Testis (tissue), 5 donors: Measurements from ENCODE around the gene RIOX2. TPM values are rescaled to one million over a fixed set of nuclear protein-coding genes. Genes with fewer than 3 reads are reported as not detected.

Experiments used
- DNase-seq: peaks from one replicate; pipeline ENCODE4 v3.0.0-alpha.2; 2019
- H3K27ac ChIP-seq, 2 donors: fragments of 200-600 bp; sonication (generic); one replicate each; pipeline ENCODE4 v1.5.1; 2019
- H3K27me3 ChIP-seq: fragments of 200-600 bp; sonication (generic); one replicate; pipeline ENCODE4 v1.5.1; 2019
- H3K36me3 ChIP-seq: fragments of 200-600 bp; sonication (generic); one replicate; pipeline ENCODE4 v1.5.1; 2017; ENCODE audit warnings: low read depth; ENCODE audit errors: missing control alignments
- H3K4me1 ChIP-seq: fragments of 200-600 bp; sonication (generic); one replicate; pipeline ENCODE4 v1.5.1; 2019
- H3K4me3 ChIP-seq, 2 donors: fragments of 200-600 bp; sonication (generic); one replicate each; pipeline ENCODE4 v1.5.1; 2017 to 2019
- H3K9me3 ChIP-seq: fragments of 200-600 bp; sonication (generic); one replicate; pipeline ENCODE4 v1.5.1; 2017
- CTCF ChIP-seq, 3 experiments: fragments of 450-650 bp in 2 of 3; fragments of 200-600 bp in 1 of 3; sonication (generic) in 1 of 3; IDR thresholded peaks; one replicate each; pipeline ENCODE4 v1.5.1; 2016 to 2019; ENCODE audit warnings: antibody characterized with exemption in 3 of 3, mild to moderate bottlenecking in 2 of 3, moderate library complexity in 1 of 3
- POLR2A ChIP-seq: fragments of 450-650 bp; IDR thresholded peaks from one replicate; pipeline ENCODE4 v1.6.1; 2017; ENCODE audit warnings: antibody characterized with exemption, mild to moderate bottlenecking, moderate library complexity
- WGBS, 2 donors: methylation state at CpG; one replicate each; pipeline ENCODE4 v1.1.5; 2018; 5-methylcytosine and 5-hydroxymethylcytosine counted together
- intact Hi-C: fragments of 100-400 bp; cut with DNase I; formaldehyde crosslinking; loops from one replicate; pipeline ENCODE4 v1.15.1; 2023; ENCODE audit warnings: low total_unique reads
- long read RNA-seq, 2 donors: transcript quantifications; one replicate each; lab custom pipeline, GENCODE V29; 2026
- polyA plus RNA-seq: library from polyadenylated mRNA; stranded (reverse); fragments of 350-450 nt; fragmentation: Illumina TruSeq; extraction: RNeasy Lipid Tissue Mini Kit (QIAGEN cat#74804); gene quantifications from one replicate; pipeline ENCODE4 v1.2.3, GENCODE V29; 2014; ENCODE audit warnings: low read depth, low replicate concordance; ENCODE audit not compliant: insufficient read depth
- total RNA-seq, 2 donors: library from RNA; depleted of rRNA; stranded (reverse); fragments of >200 nt; gene quantifications; one replicate each; pipeline ENCODE4 v1.2.3, GENCODE V29; 2016

Gene RIOX2
- total RNA-seq (10 to 100 TPM; 16.3 to 22.5 TPM), polyA plus RNA-seq (14.0 TPM)
- long read RNA-seq, donor 1, transcript RIOX2-203 (10 exons, 2,341 nt), result major isoform, 8 of 8 reads
- long read RNA-seq, donor 1, partial matches to known transcripts, result 0 of 8 reads
- long read RNA-seq, donor 1, other reads (novel, unspliced or antisense), result 0 of 8 reads
- long read RNA-seq, donor 2, full-length matches to known transcripts, result 9 of 9 reads
- long read RNA-seq, donor 2, partial matches to known transcripts, result 0 of 9 reads
- long read RNA-seq, donor 2, other reads (novel, unspliced or antisense), result 0 of 9 reads

- Histone ChIP-seq H3K4me3 (peak within 1 kb of the TSS; percentile 88 to 91), H3K27ac (peak within 1 kb of the TSS; percentile 21 to 67), H3K36me3 (no peaks in the 10 kb centered on the region), H3K27me3 (no peaks in the 10 kb centered on the region), H3K4me1 (peaks cover 15% of the 10 kb centered on the region), H3K9me3 (no peaks in the 10 kb centered on the region)
- intact Hi-C loops, result no loop called here
- peak; percentile 81 for DNase-seq
- no peak for TF ChIP-seq POLR2A
- no peak for TF ChIP-seq CTCF (IDR thresholded peaks at IDR 0.05)
- WGBS, 2 donors, result 1 to 2% methylated on average over 43 to 67 of the region's 82 CpGs
Observed at GRCh38 chr3:97971679-97972567, at the start of gene RIOX2. Gene RIOX2, minus strand, starts transcription at chr3:97972431. Its CDS starts 4,838 bp downstream, at chr3:97967593.

GRCh38 chr3:98020412-98020811 lies 48.2 kb upstream of the RIOX2 start:
- intact Hi-C loops, result no loop called here
- WGBS, 2 donors, result 81 to 91% methylated on average over 4 of the region's 4 CpGs
- no peaks in the 10 kb centered on the region for H3K9me3 ChIP-seq
- TF ChIP-seq CTCF (IDR thresholded peaks at IDR 0.05) (no peak), POLR2A (no peak)
- no peak overlapping the region for H3K4me3 ChIP-seq
- H3K4me1 ChIP-seq, result no peaks in the 10 kb centered on the region
- no peak for DNase-seq
- H3K36me3 ChIP-seq, result no peaks in the 10 kb centered on the region
- H3K27me3 ChIP-seq, result no peaks in the 10 kb centered on the region
- no peak overlapping the region for H3K27ac ChIP-seq

GRCh38 chr3:98018301-98018700 lies 46.1 kb upstream of the RIOX2 start:
- Histone ChIP-seq H3K9me3 (no peaks in the 10 kb centered on the region), H3K4me1 (no peaks in the 10 kb centered on the region), H3K27me3 (no peaks in the 10 kb centered on the region), H3K27ac (no peak overlapping the region), H3K36me3 (no peaks in the 10 kb centered on the region), H3K4me3 (no peak overlapping the region)
- 90 to 96% methylated on average over 4 of the region's 4 CpGs for WGBS, 2 donors
- DNase-seq, result no peak
- intact Hi-C loops, result loop anchor here (5.0 kb wide), 1 partner anchor 221 kb away; no protein-coding TSS in a partner anchor
- TF ChIP-seq POLR2A (no peak), CTCF (IDR thresholded peaks at IDR 0.05) (no peak)

- DNase-seq, result no peak
- Histone ChIP-seq H3K36me3 (no peaks in the 10 kb centered on the region), H3K27ac (no peak overlapping the region), H3K4me3 (no peak overlapping the region), H3K4me1 (no peaks in the 10 kb centered on the region), H3K9me3 (no peaks in the 10 kb centered on the region), H3K27me3 (no peaks in the 10 kb centered on the region)
- TF ChIP-seq CTCF (IDR thresholded peaks at IDR 0.05) (no peak), POLR2A (no peak)
- intact Hi-C loops, result no loop called here
- 79 to 85% methylated on average over 2 of the region's 2 CpGs for WGBS, 2 donors
Observed at GRCh38 chr3:98014268-98014585, 42.0 kb upstream of the RIOX2 start.
